Fibroblast of pulmonary artery (primary cell): ENCODE data around the gene CIPC.

ENCODE experiments used
- DNase-seq: peaks from one replicate; pipeline ENCODE4 v3.0.0-alpha.2; 2010; ENCODE audit warnings: low read depth
- H3K4me3 ChIP-seq: replicated peaks from 2 replicates; pipeline ENCODE4 v1.5.1; 2011; ENCODE audit warnings: low read depth, mild to moderate bottlenecking, control low read depth, low read length, moderate library complexity
- CTCF ChIP-seq: IDR thresholded peaks from 2 replicates; pipeline ENCODE4 v1.5.1; 2011; ENCODE audit warnings: mild to moderate bottlenecking, control low read depth, low read length, inconsistent platforms; ENCODE audit errors: missing control alignments

Gene CIPC

GRCh38 chr14:77131206-77131605, 33.1 kb downstream of the CIPC start:
- TF ChIP-seq CTCF, result no peak
- DNase-seq, result no peak
- H3K4me3 ChIP-seq, result no peak overlapping the region

GRCh38 chr14:77131871-77132486, 33.9 kb downstream of the CIPC start:
- DNase-seq, result no peak
- no peak overlapping the region for H3K4me3 ChIP-seq
- TF ChIP-seq CTCF, result no peak

GRCh38 chr14:77133720-77134338, 35.8 kb downstream of the CIPC start:
- no peak overlapping the region for H3K4me3 ChIP-seq
- TF ChIP-seq CTCF, result no peak
- peak; percentile 82 for DNase-seq

DNA sequence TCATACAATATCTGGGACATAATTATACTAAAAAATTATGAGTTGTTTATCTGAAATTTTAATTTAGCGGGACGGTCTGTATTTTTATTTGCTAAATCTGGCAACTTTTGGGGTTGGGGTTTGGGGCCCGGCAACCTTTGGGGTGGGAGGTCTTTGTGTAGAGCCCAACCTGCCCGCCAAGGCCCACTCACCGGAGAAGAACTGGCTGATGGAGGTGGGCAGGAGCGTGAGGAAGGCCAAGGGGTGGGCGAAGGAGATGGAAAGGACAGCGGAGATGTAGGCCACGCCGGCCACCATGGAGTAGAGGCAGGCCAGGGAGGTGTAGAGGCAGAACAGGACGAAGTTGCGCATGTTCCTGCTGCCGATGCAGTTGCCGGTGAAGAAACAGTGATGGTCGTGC, 41.0 kb downstream of the CIPC start:
- no peak for DNase-seq
- no peak for TF ChIP-seq CTCF
- no peak overlapping the region for H3K4me3 ChIP-seq

- DNase-seq, result peak; percentile 24
- no peak overlapping the region for H3K4me3 ChIP-seq
- TF ChIP-seq CTCF, result peak; percentile 37
Observed at GRCh38 chr14:77139540-77140358, 41.7 kb downstream of the CIPC start.

- TF ChIP-seq CTCF, result no peak
- DNase-seq, result no peak
- H3K4me3 ChIP-seq, result no peak overlapping the region
Observed at GRCh38 chr14:77140359-77141213, 42.5 kb downstream of the CIPC start.
